Psoas muscle (tissue), 8 donors: ENCODE results near the gene RAB40B. TPM values are rescaled to one million over a fixed set of nuclear protein-coding genes. Genes with fewer than 3 reads are reported as not detected.
"Not testable (repeated sequence)": the region's sequence is repeated elsewhere in the genome, so short reads cannot be mapped to it uniquely, and the experiment has no call there.

Source experiments
- ATAC-seq, 4 donors: fragments of 200-7000 bp; cut with Tn5 transposase; one replicate each; pipeline ENCODE4 v1.9.1; 2020; ENCODE audit warnings: moderate library complexity in 3 of 4, mild to moderate bottlenecking in 2 of 4
- DNase-seq, 2 donors: peaks; one replicate each; pipeline ENCODE4 v3.0.0-alpha.2; 2020
- H3K27ac ChIP-seq: fragments of 200-600 bp; one replicate; pipeline ENCODE4 v1.8.0; 2022
- H3K27me3 ChIP-seq, 3 donors: fragments of 200-600 bp in 1 of 3; one replicate each; pipeline versions ENCODE4 v1.6.1 to v1.8.0; 2013 to 2022; ENCODE audit warnings: low read length in 2 of 3, mild to moderate bottlenecking in 2 of 3, moderate library complexity in 1 of 3; ENCODE audit not compliant: insufficient read depth in 3 of 3
- H3K36me3 ChIP-seq, 2 donors: fragments of 200-600 bp in 1 of 2; one replicate each; pipeline versions ENCODE4 v1.6.1 to v1.8.0; 2013 to 2022; ENCODE audit warnings: low read depth in 1 of 2, mild to moderate bottlenecking in 1 of 2, moderate library complexity in 1 of 2; ENCODE audit not compliant: insufficient read depth in 1 of 2
- H3K4me1 ChIP-seq: fragments of 200-600 bp; one replicate; pipeline ENCODE4 v1.8.0; 2022
- H3K4me3 ChIP-seq: fragments of 200-600 bp; one replicate; pipeline ENCODE4 v1.8.0; 2022; ENCODE audit warnings: mild to moderate bottlenecking
- H3K9me3 ChIP-seq: fragments of 200-600 bp; one replicate; pipeline ENCODE4 v1.8.0; 2022
- CTCF ChIP-seq: fragments of 200-600 bp; IDR thresholded peaks from one replicate; pipeline ENCODE4 v1.8.0; 2022; ENCODE audit warnings: antibody characterized with exemption
- WGBS, 3 donors: extraction: QIAGEN DNeasy Blood & Tissue Kit; methylation state at CpG; one replicate each; pipeline versions ENCODE4 v1.1.6 to v1.1.7; 2013; 5-methylcytosine and 5-hydroxymethylcytosine counted together
- intact Hi-C, 2 donors: fragments of 100-400 bp; cut with DNase I; formaldehyde crosslinking; loops; one replicate each; pipeline versions ENCODE4 v1.11.0 to v1.14.2; 2022
- polyA plus RNA-seq, 3 donors: library from polyadenylated mRNA; stranded (reverse); fragments of 200-250 nt; gene quantifications; one replicate each; pipeline ENCODE4 v1.2.3, GENCODE V29; 2013
- total RNA-seq, 4 donors: library from RNA; stranded (reverse); fragmentation: NEBNext Ultra II Directional in 2 of 4; extraction: Animal tissue kit (Norgen Biotek cat#: 25700) in 2 of 4; gene quantifications; one replicate each; pipeline versions ENCODE4 v1.2.1 to v1.2.4, GENCODE V29; 2021 to 2023
- donor health status: healthy with polysubstance abuse.
- donor health status: DM: no; HTN: no; CAD: no; lungs with moderate emphysema.
- donor health status: Bipolar disorder and iron deficiency.
- donor health status: healthy.
- donor health status: DM: yes; HTN: yes; CAD: no.
- donor health status: DM: no; HTN: no; CAD: no.
- donor health status: DM: no; HTN: no; CAD: no.
- donor health status: DM: yes; HTN: yes; CAD: no.

Gene RAB40B
- total and polyA plus RNA-seq, 7 donors = 3.9 to 42.9 (median 19.4) TPM

DNA sequence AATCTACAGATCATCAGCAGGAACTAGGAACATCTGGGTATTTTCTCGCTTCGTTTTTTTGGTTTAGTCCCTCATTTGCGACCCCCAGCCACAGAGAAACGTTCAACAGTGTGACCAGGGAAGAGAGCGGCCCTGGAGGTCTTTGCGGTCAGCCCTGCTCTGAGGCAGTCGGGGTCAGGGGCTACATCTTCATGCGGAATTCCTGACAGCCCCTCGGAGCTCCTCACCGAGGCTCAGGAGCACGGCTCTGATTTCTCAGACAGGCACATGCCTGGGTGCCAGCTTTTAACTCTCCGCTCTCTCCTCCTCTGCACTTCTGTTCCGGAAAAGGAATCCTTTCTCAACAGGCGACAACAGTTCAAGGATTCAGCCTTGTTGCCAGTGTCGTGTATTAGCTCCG, 42.2 kb downstream of the RAB40B start:
- H3K9me3 ChIP-seq = no peaks in the 10 kb centered on the region

DNA sequence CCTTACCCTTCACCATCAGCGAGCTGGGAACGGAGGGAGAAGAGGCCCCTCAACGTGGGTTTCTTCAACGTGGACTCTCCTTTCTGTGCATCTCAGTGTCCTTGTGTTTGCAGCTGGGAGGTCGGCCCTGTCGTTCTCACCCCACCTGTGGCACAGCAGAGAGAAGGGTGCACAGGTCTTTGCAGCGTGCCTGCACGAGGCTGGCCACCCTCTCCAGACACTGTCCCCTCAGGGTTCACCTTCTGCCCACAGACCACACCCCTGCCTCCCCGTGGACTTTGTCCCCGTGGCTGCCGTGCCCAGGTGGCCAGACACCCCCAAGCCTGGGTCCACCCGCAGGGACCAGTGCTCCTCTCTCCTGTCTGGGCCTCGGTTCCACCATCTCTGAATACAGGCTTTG, 43.0 kb downstream of the RAB40B start:
- intact Hi-C loops = no loop called here
- no peaks in the 10 kb centered on the region for H3K9me3 ChIP-seq
- peaks cover 0 to 49% of the 10 kb centered on the region in 2 donors for H3K36me3 ChIP-seq
- H3K4me1 ChIP-seq = no peaks in the 10 kb centered on the region
- 77 to 82% (median 78%) methylated on average over 10 to 13 of the region's 13 CpGs for WGBS, 3 donors
- H3K4me3 ChIP-seq = no peak overlapping the region
- ATAC-seq (no peak), DNase-seq (peak in 1 of 2 donors; percentile 33)
- TF ChIP-seq CTCF = no peak
- peak overlapping the region; percentile 30 for H3K27ac ChIP-seq
- H3K27me3 ChIP-seq = no peaks in the 10 kb centered on the region

More for the DNA sequence above, 42.2 kb downstream of the RAB40B start:
- no peaks in the 10 kb centered on the region for H3K27me3 ChIP-seq
- TF ChIP-seq CTCF = no peak
- ATAC-seq (no peak), DNase-seq (peak in 1 of 2 donors; percentile 11)
- H3K27ac ChIP-seq = no peak overlapping the region
- no peak overlapping the region for H3K4me3 ChIP-seq
- no peaks in the 10 kb centered on the region for H3K4me1 ChIP-seq
- H3K36me3 ChIP-seq = peaks cover 0 to 54% of the 10 kb centered on the region in 2 donors
- intact Hi-C loops = no loop called here
- 80 to 88% (median 82%) methylated on average over 16 of the region's 16 CpGs for WGBS, 3 donors

DNA sequence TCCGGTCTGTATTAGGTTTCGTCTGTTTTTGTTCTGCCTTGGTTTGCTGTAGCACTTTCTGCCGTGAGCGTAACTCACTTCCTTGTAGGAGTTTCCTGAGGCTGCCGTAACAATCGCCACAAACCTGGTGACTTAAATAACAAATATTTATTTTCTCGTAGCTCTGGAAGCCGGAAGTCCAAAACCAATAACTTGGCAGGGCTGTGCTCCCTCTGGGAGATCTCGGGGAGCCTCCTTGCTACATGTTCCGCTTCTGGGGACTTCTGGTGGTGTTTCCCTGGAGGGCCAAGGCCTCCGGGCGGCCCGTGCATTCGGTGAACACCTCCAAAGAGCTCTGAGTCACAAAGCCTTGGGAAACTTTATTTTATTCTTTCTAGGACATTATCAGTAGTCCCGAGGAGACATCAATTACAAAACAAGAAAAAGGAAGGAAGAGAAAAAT, 43.4 kb downstream of the RAB40B start:
- no peak for TF ChIP-seq CTCF
- WGBS, 3 donors = 60 to 65% (median 62%) methylated on average over 15 of the region's 15 CpGs
- no peak for ATAC-seq
- Histone ChIP-seq H3K4me1 (no peaks in the 10 kb centered on the region), H3K9me3 (no peaks in the 10 kb centered on the region), H3K27me3 (no peaks in the 10 kb centered on the region), H3K4me3 (no peak overlapping the region), H3K27ac (peak overlapping the region; percentile 30), H3K36me3 (peaks cover 0 to 44% of the 10 kb centered on the region in 2 donors)
- intact Hi-C loops = no loop called here
- DNase-seq = peak in 1 of 2 donors; percentile 31

- intact Hi-C loops = loop anchor here in 1 of 2 donors (5.0 kb wide), 1 partner anchor 48 kb away; no protein-coding TSS in a partner anchor
- peak in 1 of 2 donors; percentile 15 for DNase-seq
- not testable (repeated sequence) for H3K27me3 ChIP-seq, H3K4me3 ChIP-seq, ATAC-seq, H3K9me3 ChIP-seq, H3K4me1 ChIP-seq
- WGBS, 3 donors = 83 to 92% (median 89%) methylated on average over 6 of the region's 6 CpGs
- H3K36me3 ChIP-seq = peaks cover 0 to 40% of the 10 kb centered on the region in 2 donors
- peak overlapping the region; percentile 30 for H3K27ac ChIP-seq
These were observed 43.9 kb downstream of the RAB40B start for GRCh38 chr17:82654611-82655010.

DNA sequence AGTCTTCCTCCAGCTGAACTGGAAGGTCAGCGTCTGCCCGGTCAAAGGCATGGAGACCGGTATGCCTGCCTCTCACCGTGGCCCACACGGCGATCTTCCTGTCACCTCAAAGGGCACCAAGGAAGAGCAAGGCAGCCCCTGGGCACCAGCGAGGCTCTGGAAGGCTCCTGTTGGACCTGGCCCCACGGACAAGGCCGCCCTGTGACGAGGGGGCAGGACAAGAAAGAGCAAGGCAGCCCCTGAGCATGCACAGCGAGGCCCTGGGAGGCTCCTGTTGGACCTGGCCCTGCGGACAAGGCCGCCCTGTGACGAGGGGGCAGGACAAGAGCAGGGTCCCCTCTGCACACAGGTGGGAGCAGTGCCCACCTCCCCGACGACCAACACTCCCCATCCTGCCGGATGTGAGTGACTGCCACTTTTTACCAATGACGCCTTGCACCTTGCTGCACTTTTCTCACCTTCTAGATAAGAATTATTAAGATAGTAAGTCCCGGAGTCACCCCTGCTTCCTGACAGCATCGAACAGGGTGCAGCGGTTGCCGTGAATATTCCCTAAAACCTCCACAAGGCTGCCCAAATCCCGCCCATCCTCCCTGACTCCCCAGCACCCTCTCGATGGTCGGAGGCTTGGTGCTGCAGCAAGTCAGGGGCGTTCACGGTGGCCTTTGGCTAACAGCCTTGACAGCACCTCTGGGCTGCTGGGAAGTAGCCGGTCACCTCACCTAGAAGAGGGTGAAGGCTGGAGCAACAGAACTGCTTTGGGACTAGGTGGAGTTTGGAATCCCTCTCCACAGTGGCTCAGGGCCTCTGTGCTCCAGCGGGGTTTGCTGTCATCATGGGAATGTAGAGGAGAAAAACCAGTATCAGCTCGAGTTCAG, 44.6 kb downstream of the RAB40B start:
- intact Hi-C loops = loop anchor here in 1 of 2 donors (5.0 kb wide), 1 partner anchor 48 kb away; no protein-coding TSS in a partner anchor
- 76 to 80% (median 79%) methylated on average over 29 to 30 of the region's 30 CpGs for WGBS, 3 donors
- no peak overlapping the region for H3K27ac ChIP-seq
- TF ChIP-seq CTCF = no peak
- ATAC-seq = no peak
- DNase-seq = peak in 1 of 2 donors; percentile 47
- H3K4me3 ChIP-seq = no peak overlapping the region
- H3K4me1 ChIP-seq = no peaks in the 10 kb centered on the region
- peaks cover 0 to 33% of the 10 kb centered on the region in 2 donors for H3K36me3 ChIP-seq
- no peaks in the 10 kb centered on the region for H3K27me3 ChIP-seq
- H3K9me3 ChIP-seq = no peaks in the 10 kb centered on the region
